Activated CD8-positive, alpha-beta T cell treated with anti-CD3 and anti-CD28 coated beads, Interleukin-2, amount 10 ng/mL, durations not matched to agents 7 days and 5 days (primary cell): ENCODE measurements around the gene NCOA1. TPM values are rescaled to one million over a fixed set of nuclear protein-coding genes. Genes with fewer than 3 reads are reported as not detected.
"Not testable (repeated sequence)": the region's sequence is repeated elsewhere in the genome, so short reads cannot be mapped to it uniquely, and the experiment has no call there.

Source experiments
- ATAC-seq: fragments of 150-1000 bp; cut with Tn5 transposase; one replicate; pipeline ENCODE4 v1.10.0; 2021; ENCODE audit warnings: moderate library complexity
- CTCF ChIA-PET: fragments of 350-600 bp; sonication (Branson Sonifier 250); formaldehyde crosslinking; loops from one replicate; lab custom pipeline; 2021; ENCODE audit warnings: antibody characterized with exemption; lab: Charles Lee
- POLR2A ChIA-PET: fragments of 350-600 bp; sonication (Branson Sonifier 250); formaldehyde crosslinking; loops from one replicate; lab custom pipeline; 2021; ENCODE audit warnings: antibody characterized with exemption; lab: Charles Lee
- DNase-seq: peaks from one replicate; pipeline ENCODE4 v3.0.0-alpha.2; 2020
- H3K27ac Mint-ChIP-seq: one replicate; pipeline ENCODE4 v1.8.0; 2021; ENCODE audit warnings: mild to moderate bottlenecking, mixed read lengths
- H3K27me3 Mint-ChIP-seq: one replicate; pipeline ENCODE4 v1.8.0; 2021; ENCODE audit warnings: low read depth, mixed read lengths
- H3K36me3 Mint-ChIP-seq: one replicate; pipeline ENCODE4 v1.8.0; 2021; ENCODE audit warnings: low read depth, mixed read lengths
- H3K4me1 Mint-ChIP-seq: one replicate; pipeline ENCODE4 v1.8.0; 2021; ENCODE audit warnings: low read depth, mixed read lengths
- H3K4me3 Mint-ChIP-seq: one replicate; pipeline ENCODE4 v1.8.0; 2021; ENCODE audit warnings: mild to moderate bottlenecking, mixed read lengths
- H3K9me3 Mint-ChIP-seq: one replicate; pipeline ENCODE4 v1.8.0; 2022; ENCODE audit warnings: mixed read lengths; ENCODE audit not compliant: insufficient read depth
- total RNA-seq, 2 experiments: library from RNA; stranded (reverse); gene quantifications; one replicate each; pipeline ENCODE4 v1.2.3, GENCODE V29; 2021

NCOA1 gene
- total RNA-seq, 2 experiments from 2014 or later: 14.5 to 14.7 TPM

- no peak for ATAC-seq
- Mint-ChIP-seq H3K27me3 (no peaks in the 10 kb centered on the region), H3K4me3 (no peak overlapping the region), H3K9me3 (no peaks in the 10 kb centered on the region), H3K27ac (no peak overlapping the region), H3K36me3 (peaks cover 9% of the 10 kb centered on the region), H3K4me1 (peaks cover 11% of the 10 kb centered on the region)
- ChIA-PET CTCF (no interaction called here), POLR2A (no interaction called here)
- no peak for DNase-seq
Measured at GRCh38 chr2:24788816-24789215, 297.8 kb downstream of the NCOA1 start.

DNA sequence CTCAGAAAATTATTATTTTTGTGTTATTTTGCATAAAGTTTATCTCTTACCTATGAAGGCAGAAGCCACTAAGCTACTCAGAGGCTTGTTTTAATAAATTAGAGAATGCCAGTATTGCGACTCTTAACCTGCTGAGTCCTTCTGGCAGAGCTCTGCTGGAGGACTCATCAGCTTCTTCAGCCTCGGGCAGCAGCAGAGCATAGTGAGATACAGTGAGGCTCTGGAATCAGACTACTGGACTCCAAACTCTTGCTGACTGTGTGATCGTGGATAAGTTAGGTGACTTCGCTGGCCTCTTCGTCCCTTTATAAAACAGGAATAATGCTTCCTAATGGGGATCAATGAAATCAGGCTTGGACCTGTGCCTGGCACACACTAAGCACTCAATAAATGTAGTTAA is 300.4 kb downstream of the NCOA1 start:
- peaks cover 30% of the 10 kb centered on the region for H3K36me3 Mint-ChIP-seq
- no peak overlapping the region for H3K4me3 Mint-ChIP-seq
- DNase-seq (no peak), ATAC-seq (no peak)
- no peak overlapping the region for H3K27ac Mint-ChIP-seq
- peaks cover 28% of the 10 kb centered on the region for H3K4me1 Mint-ChIP-seq
- POLR2A ChIA-PET: no interaction called here
- CTCF ChIA-PET: interaction anchor here (0.8 to 2.3 kb wide), 6 partner anchors 11 to 381 kb away, joined by 3 to 5 read pairs (median 5); no protein-coding TSS in a partner anchor
- no peaks in the 10 kb centered on the region for H3K9me3 Mint-ChIP-seq
- H3K27me3 Mint-ChIP-seq: no peaks in the 10 kb centered on the region

DNA sequence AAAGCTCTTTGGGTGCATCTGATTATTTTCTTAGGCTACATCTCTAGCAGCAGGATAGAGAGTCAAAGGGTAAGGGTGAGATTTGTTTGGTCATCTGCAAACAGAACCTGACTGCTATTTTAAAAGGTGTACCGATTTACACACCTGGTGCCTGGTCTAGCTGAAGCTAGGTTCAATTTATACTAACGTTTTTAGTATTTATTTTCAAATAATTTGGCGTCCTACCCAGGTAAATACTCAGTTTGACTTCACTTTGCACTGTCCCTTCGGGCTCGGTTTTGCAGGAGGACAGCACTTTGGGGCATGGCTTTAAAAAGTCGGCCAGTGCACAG is 301.5 kb downstream of the NCOA1 start:
- CTCF ChIA-PET: interaction anchor here (0.6 to 2.3 kb wide), 15 partner anchors 9 to 403 kb away, joined by 3 to 6 read pairs (median 4); no protein-coding TSS in a partner anchor
- Mint-ChIP-seq H3K4me3 (peak overlapping the region; percentile 97), H3K4me1 (peaks cover 39% of the 10 kb centered on the region), H3K27ac (peak overlapping the region; percentile 100), H3K27me3 (no peaks in the 10 kb centered on the region), H3K9me3 (no peaks in the 10 kb centered on the region), H3K36me3 (peaks cover 40% of the 10 kb centered on the region)
- ATAC-seq (no peak), DNase-seq (no peak)
- POLR2A ChIA-PET: interaction anchor here (0.5 to 1.7 kb wide), 16 partner anchors 8 to 432 kb away, joined by 3 to 8 read pairs (median 4); partner anchors contain the start of gene ITSN2

DNA sequence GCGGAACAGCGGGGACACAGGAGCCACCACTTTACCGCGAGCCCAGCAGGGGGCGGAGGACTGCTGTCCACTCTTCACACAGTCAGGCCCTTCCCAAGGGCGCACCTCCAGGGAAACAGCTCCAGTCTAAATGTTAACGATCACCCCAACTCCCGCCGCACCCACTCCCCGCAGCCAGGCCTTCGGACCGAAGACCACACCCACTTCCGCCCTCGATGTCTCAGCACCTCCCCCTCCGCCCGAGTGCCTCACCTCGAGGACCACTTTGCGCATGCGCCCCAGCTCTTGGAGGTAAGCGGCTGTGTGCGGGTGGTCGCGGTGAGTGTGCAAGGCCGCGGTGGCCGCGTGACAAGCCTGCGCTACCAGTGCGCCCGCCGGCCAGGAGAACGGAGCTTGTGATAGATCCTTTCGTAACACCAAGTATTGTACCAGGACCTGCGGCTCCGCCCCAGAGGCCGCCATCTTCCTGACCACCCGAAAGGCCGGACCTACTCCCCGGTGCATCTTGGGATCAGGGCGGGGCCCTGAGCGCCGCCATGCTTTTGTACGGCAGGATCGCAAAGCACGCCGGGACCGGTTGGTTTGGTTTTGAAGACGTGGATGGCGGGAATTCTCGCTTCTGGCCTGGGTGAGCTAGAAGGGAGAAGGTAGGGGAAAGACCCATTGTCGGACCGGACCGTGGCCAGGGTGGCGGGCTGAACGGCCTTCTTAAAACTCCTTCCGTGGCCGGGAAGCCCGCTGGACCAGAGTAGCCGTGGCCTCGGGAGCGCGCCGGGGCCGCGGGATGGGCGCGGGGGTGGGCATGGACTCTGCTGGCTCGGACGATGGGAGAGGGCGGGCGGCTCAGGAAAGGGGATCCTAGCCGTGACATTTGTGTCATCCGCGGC is 302.1 kb downstream of the NCOA1 start, which contains the start of the genes CENPO and PTRHD1:
TSS of gene CENPO (plus strand) at position 552 of the 887 bp plus-strand sequence. CDS start 495 bp downstream, outside the sequence.
TSS of gene PTRHD1 (minus strand) at position 518 of the 887 bp plus-strand sequence. CDS start at position 504, 14 bp downstream.
- CTCF ChIA-PET: interaction anchor here (0.8 to 2.3 kb wide), 14 partner anchors 10 to 403 kb away, joined by 3 to 6 read pairs (median 4); no protein-coding TSS in a partner anchor
- H3K4me1 Mint-ChIP-seq: peaks cover 42% of the 10 kb centered on the region
- POLR2A ChIA-PET: interaction anchor here (0.5 to 1.7 kb wide), 16 partner anchors 9 to 432 kb away, joined by 3 to 8 read pairs (median 4); partner anchors contain the start of gene ITSN2
- DNase-seq (peak; percentile 97), ATAC-seq (peak; percentile 98)
- peak within 1 kb of the TSS; percentile 100 for H3K27ac Mint-ChIP-seq
- no peaks in the 10 kb centered on the region for H3K9me3 Mint-ChIP-seq
- no peaks in the 10 kb centered on the region for H3K27me3 Mint-ChIP-seq
- H3K36me3 Mint-ChIP-seq: peaks cover 46% of the 10 kb centered on the region
- H3K4me3 Mint-ChIP-seq: peak within 1 kb of the TSS; percentile 97

GRCh38 chr2:24793761-24794435 is 302.8 kb downstream of the NCOA1 start:
- ChIA-PET POLR2A (interaction anchor here (1.2 to 1.7 kb wide), 6 partner anchors 10 to 307 kb away, joined by 3 to 8 read pairs (median 4); no protein-coding TSS in a partner anchor), CTCF (interaction anchor here (1.0 to 2.3 kb wide), 6 partner anchors 25 to 384 kb away, joined by 3 to 5 read pairs (median 4); no protein-coding TSS in a partner anchor)
- H3K9me3 Mint-ChIP-seq: no peaks in the 10 kb centered on the region
- peak overlapping the region; percentile 100 for H3K27ac Mint-ChIP-seq
- DNase-seq (peak; percentile 33), ATAC-seq (no peak)
- peak overlapping the region; percentile 97 for H3K4me3 Mint-ChIP-seq
- peaks cover 42% of the 10 kb centered on the region for H3K4me1 Mint-ChIP-seq
- H3K36me3 Mint-ChIP-seq: peaks cover 50% of the 10 kb centered on the region
- H3K27me3 Mint-ChIP-seq: no peaks in the 10 kb centered on the region

DNA sequence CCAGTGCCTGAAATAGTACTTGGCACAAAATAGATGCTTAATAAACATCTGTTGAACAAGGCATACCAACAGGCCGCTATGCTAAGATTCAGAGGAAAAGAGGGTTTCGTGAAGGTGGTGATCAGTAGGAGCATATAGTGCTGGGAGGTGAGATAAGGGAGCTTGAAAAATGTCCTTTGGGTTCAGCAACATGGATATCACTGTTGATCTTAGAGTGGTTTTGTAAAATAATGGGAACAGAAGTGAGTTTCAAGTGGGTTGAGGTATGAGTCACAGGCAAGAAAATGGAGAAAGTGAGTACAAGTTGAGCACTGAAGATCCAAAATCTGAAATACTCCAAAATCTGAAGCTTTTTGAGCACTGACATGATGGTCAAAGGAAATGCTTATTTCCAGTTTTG is 306.6 kb downstream of the NCOA1 start:
- ChIA-PET POLR2A (no interaction called here), CTCF (interaction anchor here (1.0 kb wide), 1 partner anchor 178 kb away, joined by 3 read pairs; no protein-coding TSS in a partner anchor)
- Mint-ChIP-seq H3K27me3 (no peaks in the 10 kb centered on the region), H3K9me3 (peaks cover 4% of the 10 kb centered on the region), H3K27ac (no peak overlapping the region), H3K4me1 (peaks cover 36% of the 10 kb centered on the region), H3K4me3 (no peak overlapping the region), H3K36me3 (peaks cover 80% of the 10 kb centered on the region)
- no peak for ATAC-seq
- DNase-seq: no peak

- not testable (repeated sequence) for ATAC-seq
Measured at GRCh38 chr2:24800487-24800886, 309.4 kb downstream of the NCOA1 start.

GRCh38 chr2:24805811-24806660 is 315.0 kb downstream of the NCOA1 start:
- CTCF ChIA-PET, H3K27me3 Mint-ChIP-seq, H3K4me3 Mint-ChIP-seq, ATAC-seq, POLR2A ChIA-PET, DNase-seq, H3K27ac Mint-ChIP-seq, H3K9me3 Mint-ChIP-seq: not testable (repeated sequence)
- H3K4me1 Mint-ChIP-seq: peaks cover 30% of the 10 kb centered on the region
- H3K36me3 Mint-ChIP-seq: peaks cover 68% of the 10 kb centered on the region

More at GRCh38 chr2:24800487-24800886, 309.4 kb downstream of the NCOA1 start:
- Mint-ChIP-seq H3K36me3 (peaks cover 84% of the 10 kb centered on the region), H3K4me1 (peaks cover 29% of the 10 kb centered on the region)
- POLR2A ChIA-PET, H3K9me3 Mint-ChIP-seq, DNase-seq, H3K4me3 Mint-ChIP-seq, H3K27me3 Mint-ChIP-seq, H3K27ac Mint-ChIP-seq, CTCF ChIA-PET: not testable (repeated sequence)

DNA sequence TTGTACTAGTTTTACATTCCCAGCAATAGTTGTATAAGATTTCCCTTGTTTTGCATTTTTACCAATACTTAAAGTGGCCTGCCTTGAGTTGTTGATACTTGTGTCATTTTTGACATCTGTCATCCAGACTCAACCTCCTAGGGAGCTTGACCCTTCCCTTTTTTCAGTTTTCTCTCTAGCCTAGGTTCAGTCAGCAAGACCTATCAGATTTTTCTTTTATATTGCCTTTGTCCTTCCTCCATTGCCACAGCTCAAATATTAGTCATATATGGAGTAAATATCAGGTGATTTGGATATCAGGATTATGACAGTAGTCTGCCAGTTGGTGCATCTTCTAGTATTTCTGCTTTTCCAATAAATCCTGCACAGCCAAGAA is 315.6 kb downstream of the NCOA1 start:
- Mint-ChIP-seq H3K36me3 (peaks cover 64% of the 10 kb centered on the region), H3K27ac (no peak overlapping the region), H3K27me3 (no peaks in the 10 kb centered on the region), H3K9me3 (no peaks in the 10 kb centered on the region), H3K4me1 (peaks cover 28% of the 10 kb centered on the region), H3K4me3 (no peak overlapping the region)
- ChIA-PET POLR2A (no interaction called here), CTCF (no interaction called here)
- no peak for DNase-seq
- ATAC-seq: no peak

GRCh38 chr2:24809316-24810007 is 318.4 kb downstream of the NCOA1 start:
- ChIA-PET CTCF (interaction anchor here (1.0 to 1.3 kb wide), 2 partner anchors 19 to 196 kb away, joined by 3 read pairs; no protein-coding TSS in a partner anchor), POLR2A (no interaction called here)
- H3K27me3 Mint-ChIP-seq: no peaks in the 10 kb centered on the region
- no peaks in the 10 kb centered on the region for H3K9me3 Mint-ChIP-seq
- DNase-seq: no peak
- no peak overlapping the region for H3K27ac Mint-ChIP-seq
- no peak for ATAC-seq
- no peak overlapping the region for H3K4me3 Mint-ChIP-seq
- peaks cover 67% of the 10 kb centered on the region for H3K36me3 Mint-ChIP-seq
- peaks cover 24% of the 10 kb centered on the region for H3K4me1 Mint-ChIP-seq
